NCI-H2107 treated with DMSO at 0.1 percent for 48 hours (cell line): ENCODE measurements around the gene OSBPL5.
"Not testable (repeated sequence)": the region's sequence is repeated elsewhere in the genome, so short reads cannot be mapped to it uniquely, and the experiment has no call there.

ENCODE experiments used
- DNase-seq: peaks from one replicate; lab custom pipeline; 2025; ENCODE audit not compliant: unreplicated experiment; lab: John Stamatoyannopoulos, UW

OSBPL5 gene

GRCh38 chr11:3087821-3088800 is 77.0 kb downstream of the OSBPL5 start:
- no peak for DNase-seq

- no peak for DNase-seq
These were observed 77.7 kb downstream of the OSBPL5 start for GRCh38 chr11:3087373-3087772.

GRCh38 chr11:3086671-3087150 is 78.4 kb downstream of the OSBPL5 start:
- DNase-seq, result no peak

- DNase-seq, result no peak
These were observed 79.0 kb downstream of the OSBPL5 start for GRCh38 chr11:3086114-3086513.

GRCh38 chr11:3085052-3085451 is 80.1 kb downstream of the OSBPL5 start:
- no peak for DNase-seq

GRCh38 chr11:3083321-3083720 is 81.8 kb downstream of the OSBPL5 start:
- no peak for DNase-seq

GRCh38 chr11:3081386-3081751 is 83.7 kb downstream of the OSBPL5 start:
- no peak for DNase-seq

- DNase-seq, result no peak
These were observed 84.3 kb downstream of the OSBPL5 start for GRCh38 chr11:3080733-3081385.

- no peak for DNase-seq
These were observed 85.0 kb downstream of the OSBPL5 start for GRCh38 chr11:3080104-3080503.

GRCh38 chr11:3077846-3078440 is 87.2 kb downstream of the OSBPL5 start:
- no peak for DNase-seq

GRCh38 chr11:3077189-3077836 is 87.8 kb downstream of the OSBPL5 start:
- no peak for DNase-seq

GRCh38 chr11:3074912-3075589 is 90.1 kb downstream of the OSBPL5 start:
- DNase-seq, result peak; percentile 10

GRCh38 chr11:3073029-3073435 is 92.1 kb downstream of the OSBPL5 start:
- peak; percentile 32 for DNase-seq

GRCh38 chr11:3069425-3069824 is 95.7 kb downstream of the OSBPL5 start:
- no peak for DNase-seq

- not testable (repeated sequence) for DNase-seq
These were observed 98.8 kb downstream of the OSBPL5 start for GRCh38 chr11:3066308-3066707.

GRCh38 chr11:3064709-3065108 is 100.4 kb downstream of the OSBPL5 start:
- not testable (repeated sequence) for DNase-seq

- not testable (repeated sequence) for DNase-seq
These were observed 101.2 kb downstream of the OSBPL5 start for GRCh38 chr11:3063876-3064275.

- not testable (repeated sequence) for DNase-seq
These were observed 101.7 kb downstream of the OSBPL5 start for GRCh38 chr11:3063432-3063831.

- DNase-seq, result no peak
These were observed 104.6 kb downstream of the OSBPL5 start for GRCh38 chr11:3060436-3061025.
